K562 (cell line): Measurements from ENCODE around the gene OR8G5. TPM values are rescaled to one million over a fixed set of nuclear protein-coding genes. Genes with fewer than 3 reads are reported as not detected.

Source experiments
- ARHGAP35 ChIP-seq: fragments of 450-650 bp; IDR thresholded peaks from 2 replicates; pipeline ENCODE4 v1.6.1; 2018; ENCODE audit not compliant: partially characterized antibody
- ATF6 ChIP-seq: sonication (generic); formaldehyde crosslinking; IDR thresholded peaks from 2 replicates; pipeline ENCODE4 v1.4.0; 2020; ENCODE audit warnings: mild to moderate bottlenecking, missing genetic modification reagents
- BCL6 ChIP-seq: fragments of 250-450 bp; sonication (Bioruptor Pico); IDR thresholded peaks from 2 replicates; pipeline ENCODE4 v1.4.0; 2020
- CHD1 ChIP-seq: fragments of 200-600 bp; sonication (generic); IDR thresholded peaks from one replicate; pipeline ENCODE4 v1.6.1; 2012; ENCODE audit warnings: mild to moderate bottlenecking, moderate library complexity, low read length, inconsistent platforms
- CHD2 ChIP-seq: IDR thresholded peaks from 2 replicates; pipeline ENCODE4 v1.6.1; 2011; ENCODE audit warnings: low read depth, low read length
- ETV6 ChIP-seq, 3 experiments: fragments of 150-350 bp in 1 of 3; sonication (generic) in 1 of 3; formaldehyde crosslinking in 1 of 3; IDR thresholded peaks; 2 replicates each; pipeline versions ENCODE4 v1.6.1 to v1.8.0; 2014 to 2022; ENCODE audit warnings: borderline replicate concordance in 2 of 3, low read depth in 2 of 3, antibody characterized with exemption in 1 of 3, low read length in 1 of 3, mild to moderate bottlenecking in 1 of 3, missing genetic modification reagents in 1 of 3
- GTF2B ChIP-seq: IDR thresholded peaks from 2 replicates; pipeline ENCODE4 v1.6.1; 2011; ENCODE audit not compliant: insufficient read length; ENCODE audit errors: extremely low read depth
- MTA2 ChIP-seq: fragments of 450-650 bp; IDR thresholded peaks from 2 replicates; pipeline ENCODE4 v1.6.1; 2016; ENCODE audit warnings: low read depth
- MTA3 ChIP-seq: fragments of 450-650 bp; formaldehyde crosslinking; IDR thresholded peaks from 2 replicates; pipeline ENCODE4 v1.6.1; 2017; ENCODE audit warnings: mild to moderate bottlenecking, borderline replicate concordance
- NCOA2 ChIP-seq, 2 experiments: fragments of 450-650 bp; IDR thresholded peaks; 2 replicates each; pipeline ENCODE4 v1.6.1; 2018; ENCODE audit warnings: mild to moderate bottlenecking in 2 of 2, moderate library complexity in 1 of 2; ENCODE audit not compliant: partially characterized antibody in 2 of 2
- RCOR1 ChIP-seq, 2 experiments: IDR thresholded peaks; 2 replicates each; pipeline ENCODE4 v1.6.1; 2012; ENCODE audit warnings: low read depth in 2 of 2, low read length in 2 of 2, borderline replicate concordance in 1 of 2, improper control_type of control experiment in 1 of 2
- SMAD2 ChIP-seq: fragments of 150-350 bp; IDR thresholded peaks from 2 replicates; pipeline ENCODE4 v1.6.1; 2014; ENCODE audit warnings: low read depth, mild to moderate bottlenecking, low read length
- SMARCA4 ChIP-seq: fragments of 450-650 bp; IDR thresholded peaks from 2 replicates; pipeline ENCODE4 v1.6.1; 2016
- SREBF1 ChIP-seq: fragments of 150-350 bp; IDR thresholded peaks from 2 replicates; pipeline ENCODE4 v1.6.1; 2014; ENCODE audit warnings: antibody characterized with exemption, low read depth, low read length, borderline replicate concordance
- SREBF2 ChIP-seq: sonication (generic); formaldehyde crosslinking; IDR thresholded peaks from 2 replicates; pipeline ENCODE4 v1.4.0; 2020; ENCODE audit warnings: mild to moderate bottlenecking, missing genetic modification reagents
- SRSF1 ChIP-seq: fragments of 200-400 bp; formaldehyde crosslinking; IDR thresholded peaks from 2 replicates; pipeline ENCODE4 v1.6.1; 2017; ENCODE audit warnings: mild to moderate bottlenecking, low read depth, low read length, moderate library complexity
- TARDBP ChIP-seq: fragments of 450-650 bp; IDR thresholded peaks from 2 replicates; pipeline ENCODE4 v1.6.1; 2016
- TCF3 ChIP-seq: sonication (generic); formaldehyde crosslinking; IDR thresholded peaks from 2 replicates; pipeline ENCODE4 v1.4.0; 2020; ENCODE audit warnings: mild to moderate bottlenecking, missing genetic modification reagents
- TFAM ChIP-seq: fragments of 250-450 bp; sonication (Bioruptor Pico); conservative IDR thresholded peaks from 2 replicates; pipeline ENCODE4 v1.5.0; 2021; ENCODE audit warnings: mild to moderate bottlenecking, moderate library complexity
- TFE3 ChIP-seq: fragments of 450-650 bp; formaldehyde crosslinking; IDR thresholded peaks from 2 replicates; pipeline ENCODE4 v1.4.0; 2020; ENCODE audit warnings: mild to moderate bottlenecking, mixed read lengths
- ZKSCAN1 ChIP-seq: fragments of 150-350 bp; IDR thresholded peaks from 2 replicates; pipeline ENCODE4 v1.6.1; 2016; ENCODE audit warnings: low read depth, low read length
- ZNF174 ChIP-seq: fragments of 250-450 bp; sonication (Bioruptor Pico); IDR thresholded peaks from 2 replicates; pipeline ENCODE4 v1.4.0; 2020; ENCODE audit warnings: mild to moderate bottlenecking
- ZNF217 ChIP-seq: sonication (generic); formaldehyde crosslinking; IDR thresholded peaks from 2 replicates; pipeline ENCODE4 v1.8.0; 2022; ENCODE audit warnings: mild to moderate bottlenecking, missing genetic modification reagents
- ZNF277 ChIP-seq: fragments of 250-450 bp; sonication (Bioruptor Pico); IDR thresholded peaks from 2 replicates; pipeline ENCODE4 v1.8.0; 2022; ENCODE audit warnings: inconsistent platforms, mild to moderate bottlenecking, moderate library complexity, borderline replicate concordance
- ZNF695 ChIP-seq: fragments of 450-650 bp; formaldehyde crosslinking; IDR thresholded peaks from 2 replicates; pipeline ENCODE4 v1.4.0; 2020; ENCODE audit warnings: mild to moderate bottlenecking, moderate library complexity
- ZNF785 ChIP-seq: fragments of 250-450 bp; sonication (Bioruptor Pico); IDR thresholded peaks from 2 replicates; pipeline ENCODE4 v1.4.0; 2020; ENCODE audit warnings: mild to moderate bottlenecking
- polyA plus RNA-seq, 8 experiments: library from polyadenylated mRNA; depleted of rRNA in 4 of 8; stranded (reverse) in 5 of 8; unstranded in 3 of 8; fragments of >200 nt; fragmentation: Nextera tagmentation in 2 of 8; fragmentation: Illumina TruSeq in 1 of 8; extraction: Ambion mirVana in 2 of 8; extraction: Trizol in 1 of 8; gene quantifications; 2 replicates each; pipeline versions ENCODE4 v1.2.1 to v1.2.3, GENCODE V29; 2011 to 2014; ENCODE audit warnings: inconsistent platforms in 1 of 8, missing spikeins in 1 of 8
- total RNA-seq, 7 experiments: library from RNA; depleted of rRNA in 6 of 7; stranded (reverse); fragments of >200 nt in 6 of 7; fragmentation: Illumina TruSeq in 2 of 7; extraction: Trizol in 2 of 7; gene quantifications; 2 replicates each; pipeline versions ENCODE4 v1.2.1 to v1.2.3, GENCODE V29; 2011 to 2021; ENCODE audit warnings: low replicate concordance in 1 of 7

The OR8G5 gene
- total and polyA plus RNA-seq, 9 of the 15 experiments (the other 6 are each of a cell fraction or from before 2014, with no cell fraction given) = 0.18 to 3.8 (median 1.7) TPM

GRCh38 chr11:124276081-124276480, 19.9 kb downstream of the OR8G5 start (continued):
- peak in 1 of 2 experiments; percentile 56; a peak in 2 of 4 replicates for TF ChIP-seq ETV6 (IDR thresholded peaks at IDR 0.05; ENCODE audit: borderline replicate concordance in 1 of 2, low read depth in 2 of 2, low read length in 1 of 2)
- TF ChIP-seq ETV6 (CRISPR knock-in tag; IDR thresholded peaks at IDR 0.05; ENCODE audit: borderline replicate concordance) = no peak
- TF ChIP-seq MTA2 = peak; percentile 74
- no peak for TF ChIP-seq SMAD2
- no peak for TF ChIP-seq SRSF1
- no peak for TF ChIP-seq ZNF785
- TF ChIP-seq SMARCA4 = peak; percentile 94
- no peak for TF ChIP-seq ARHGAP35
- peak; percentile 87 for TF ChIP-seq TCF3 (CRISPR knock-in tag)
- no peak for TF ChIP-seq BCL6 (CRISPR knock-in tag)
- no peak for TF ChIP-seq MTA3
- no peak for TF ChIP-seq ZNF174 (CRISPR knock-in tag)
- no peak for TF ChIP-seq SREBF2 (CRISPR knock-in tag)
- TF ChIP-seq CHD1 = no peak
- no peak for TF ChIP-seq ZNF695 (CRISPR knock-in tag)
- TF ChIP-seq RCOR1 (IDR thresholded peaks at IDR 0.05; ENCODE audit: borderline replicate concordance in 1 of 2, low read depth in 2 of 2, low read length in 2 of 2) = peak in 1 of 2 experiments; percentile 95; a peak in 2 of 4 replicates
- TF ChIP-seq TFE3 (CRISPR knock-in tag) = no peak
- TF ChIP-seq ZNF277 (CRISPR knock-in tag) = no peak
- no peak for TF ChIP-seq GTF2B
- TF ChIP-seq SREBF1 = no peak
- no peak for TF ChIP-seq ATF6
- no peak for TF ChIP-seq TARDBP
- no peak for TF ChIP-seq CHD2
- no peak for TF ChIP-seq ZKSCAN1
- TF ChIP-seq ZNF217 (CRISPR knock-in tag) = no peak
- peak; percentile 46 for TF ChIP-seq NCOA2 (IDR thresholded peaks at IDR 0.05; ENCODE audit: partially characterized antibody in 2 of 2)
- no peak for TF ChIP-seq TFAM (CRISPR knock-in tag)
